ENCODE data around the gene GPR137B.

DNA sequence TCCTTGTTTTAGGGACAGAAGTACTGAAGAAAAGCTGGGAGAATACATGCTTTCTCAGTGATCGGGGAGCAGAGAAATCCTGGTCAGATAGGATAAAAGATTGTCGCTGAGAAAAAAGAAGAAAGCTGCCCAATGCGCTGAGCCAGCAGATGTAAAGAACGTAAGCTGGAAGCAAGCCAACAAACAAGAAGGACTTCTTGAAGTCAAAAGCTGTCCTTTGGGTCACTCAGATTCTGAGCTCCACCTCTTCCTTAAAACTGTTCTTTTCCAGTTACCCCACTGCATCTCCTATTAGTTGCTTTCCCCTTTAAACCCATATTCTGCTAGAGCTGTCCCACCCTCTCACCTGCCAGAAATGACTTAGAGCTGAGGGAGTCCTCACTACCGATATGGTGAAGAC, 64.8 kb downstream of the GPR137B start:
- TF ChIP-seq SUZ12 (IDR thresholded peaks at IDR 0.05; ENCODE audit: extremely low read depth, insufficient read depth, insufficient read length) = no peak
- no peak for TF ChIP-seq YY1 (IDR thresholded peaks at IDR 0.05; ENCODE audit: insufficient read depth, insufficient read length)
